ENCODE measurements around the gene KCNJ6. TPM values are rescaled to one million over a fixed set of nuclear protein-coding genes. Genes with fewer than 3 reads are reported as not detected.

KCNJ6 gene
- total and polyA plus RNA-seq, 10 of the 15 experiments (the other 5 are each of a cell fraction or from before 2014, with no cell fraction given): 0.03 to 0.07 (median 0.04) TPM; not detected in 7

DNA sequence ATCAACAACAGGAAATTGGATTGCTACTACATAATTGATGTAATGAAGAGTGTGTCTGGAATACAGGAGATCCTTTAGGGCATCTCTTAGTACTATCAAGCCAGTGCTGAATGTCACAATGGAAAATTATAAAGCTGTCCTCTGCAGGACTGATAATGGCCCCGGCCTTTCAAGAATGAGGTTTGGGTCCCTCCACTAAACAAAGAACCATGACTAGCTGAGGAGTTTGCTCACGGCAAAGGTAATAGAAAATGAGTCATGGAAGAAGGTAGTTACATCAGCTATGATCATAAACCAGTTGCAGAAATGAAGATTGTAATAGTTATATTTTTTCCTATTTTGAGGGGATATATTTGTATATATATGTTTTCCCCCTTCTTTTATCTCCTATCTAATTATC, 145.8 kb downstream of the KCNJ6 start:
- TF ChIP-seq, protein P1, sequence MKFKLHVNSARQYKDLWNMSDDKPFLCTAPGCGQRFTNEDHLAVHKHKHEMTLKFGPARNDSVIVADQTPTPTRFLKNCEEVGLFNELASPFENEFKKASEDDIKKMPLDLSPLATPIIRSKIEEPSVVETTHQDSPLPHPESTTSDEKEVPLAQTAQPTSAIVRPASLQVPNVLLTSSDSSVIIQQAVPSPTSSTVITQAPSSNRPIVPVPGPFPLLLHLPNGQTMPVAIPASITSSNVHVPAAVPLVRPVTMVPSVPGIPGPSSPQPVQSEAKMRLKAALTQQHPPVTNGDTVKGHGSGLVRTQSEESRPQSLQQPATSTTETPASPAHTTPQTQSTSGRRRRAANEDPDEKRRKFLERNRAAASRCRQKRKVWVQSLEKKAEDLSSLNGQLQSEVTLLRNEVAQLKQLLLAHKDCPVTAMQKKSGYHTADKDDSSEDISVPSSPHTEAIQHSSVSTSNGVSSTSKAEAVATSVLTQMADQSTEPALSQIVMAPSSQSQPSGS (IDR thresholded peaks at IDR 0.05; ENCODE audit: low read length): no peak
- no peak for TF ChIP-seq GABPA (IDR thresholded peaks at IDR 0.05; ENCODE audit: low read depth)
- Histone ChIP-seq H3K9ac (ENCODE audit: control insufficient read depth, insufficient read depth, low read length) (no peak overlapping the region), H3K36me3 (ENCODE audit: control insufficient read depth in 2 of 2, insufficient read depth in 2 of 2, low read length in 1 of 2) (no peaks in the 10 kb centered on the region), H3K9me3 (replicated peaks; ENCODE audit: control insufficient read depth, insufficient read depth, low read length) (no peaks in the 10 kb centered on the region; the same call in 2 of the 3 replicates), H3K27ac (ENCODE audit: control insufficient read depth, insufficient read depth) (no peak overlapping the region), H3K27me3 (replicated peaks in 1 of 2; ENCODE audit: control insufficient read depth in 2 of 2, insufficient read depth in 2 of 2, low read length in 1 of 2) (no peaks in the 10 kb centered on the region), H3K4me2 (ENCODE audit: control insufficient read depth, insufficient read depth) (no peak overlapping the region), H3K4me1 (ENCODE audit: control insufficient read depth, insufficient read depth, low read length) (no peaks in the 10 kb centered on the region), H4K20me1 (ENCODE audit: control insufficient read depth, insufficient read depth) (no peaks in the 10 kb centered on the region), H3K4me3 (no peak overlapping the region), H2AFZ (ENCODE audit: control insufficient read depth, low read depth, low read length) (no peak overlapping the region), H3K79me2 (ENCODE audit: control insufficient read depth, insufficient read depth, low read length) (no peaks in the 10 kb centered on the region)
- ATAC-seq: no peak
- CTCF ChIA-PET: no interaction called here
- POLR2A ChIA-PET: no interaction called here
- no TSS peak for BruUV-seq (replicated peaks)
- 9% methylated on average over 2 of the region's 2 CpGs for whole genome bisulfite sequencing (ENCODE audit: insufficient coverage, insufficient replicate concordance, low lambda C conversion rate, missing lambda C conversion rate)
- RAD21 ChIA-PET (ENCODE audit: unreplicated experiment): no interaction called here
- FAIRE-seq: no peak
- in situ Hi-C loops (cut with MboI): no loop called here
- intact Hi-C loops (cut with micrococcal nuclease; ENCODE audit: unreplicated experiment): no loop called here
- no peak for DNase-seq (ENCODE audit: low read depth, low spot score)
- SMC1A ChIA-PET (ENCODE audit: uncharacterized antibody, unreplicated experiment): no interaction called here

DNA sequence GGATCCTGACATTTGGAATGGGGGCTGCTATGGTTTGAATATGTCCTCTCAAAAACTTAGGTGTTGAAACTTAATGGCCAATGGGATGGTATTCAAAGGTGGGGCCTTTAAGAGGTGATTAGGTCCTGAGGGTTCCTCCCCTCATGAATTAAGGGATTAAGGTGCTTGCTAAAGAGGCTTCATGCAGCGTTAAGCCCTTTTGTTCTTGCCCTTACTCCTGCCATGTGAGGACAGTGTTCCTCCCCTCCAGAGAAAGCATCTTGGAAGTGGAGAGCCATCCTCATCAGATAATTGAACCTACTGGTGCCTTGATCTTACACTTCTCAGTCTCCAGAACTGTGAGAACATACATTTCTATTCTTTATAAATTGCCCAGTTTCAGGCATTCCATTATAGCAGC, 146.6 kb downstream of the KCNJ6 start:
- Histone ChIP-seq H3K36me3 (ENCODE audit: control insufficient read depth in 2 of 2, insufficient read depth in 2 of 2, low read length in 1 of 2) (no peaks in the 10 kb centered on the region), H3K9ac (ENCODE audit: control insufficient read depth, insufficient read depth, low read length) (no peak overlapping the region), H3K27me3 (replicated peaks in 1 of 2; ENCODE audit: control insufficient read depth in 2 of 2, insufficient read depth in 2 of 2, low read length in 1 of 2) (no peaks in the 10 kb centered on the region), H3K4me3 (no peak overlapping the region), H3K4me2 (ENCODE audit: control insufficient read depth, insufficient read depth) (no peak overlapping the region), H3K4me1 (ENCODE audit: control insufficient read depth, insufficient read depth, low read length) (no peaks in the 10 kb centered on the region), H3K27ac (ENCODE audit: control insufficient read depth, insufficient read depth) (no peak overlapping the region), H3K79me2 (ENCODE audit: control insufficient read depth, insufficient read depth, low read length) (no peaks in the 10 kb centered on the region), H2AFZ (ENCODE audit: control insufficient read depth, low read depth, low read length) (no peak overlapping the region), H3K9me3 (replicated peaks; ENCODE audit: control insufficient read depth, insufficient read depth, low read length) (no peaks in the 10 kb centered on the region; the same call in 2 of the 3 replicates), H4K20me1 (ENCODE audit: control insufficient read depth, insufficient read depth) (no peaks in the 10 kb centered on the region)
- WGBS (ENCODE audit: insufficient coverage, insufficient replicate concordance, low lambda C conversion rate, missing lambda C conversion rate): 0% methylated on average over 1 of the region's 1 CpG
- ChIA-PET POLR2A (no interaction called here), RAD21 (ENCODE audit: unreplicated experiment) (no interaction called here), SMC1A (ENCODE audit: uncharacterized antibody, unreplicated experiment) (no interaction called here), CTCF (no interaction called here)
- intact Hi-C loops (cut with micrococcal nuclease; ENCODE audit: unreplicated experiment): no loop called here
- BruUV-seq (replicated peaks): no TSS peak
- in situ Hi-C loops (cut with MboI): no loop called here
- TF ChIP-seq BMI1 (IDR thresholded peaks at IDR 0.05; ENCODE audit: borderline replicate concordance): no peak
- TF ChIP-seq CHD4 (IDR thresholded peaks at IDR 0.05): no peak
- no peak for TF ChIP-seq RB1 (IDR thresholded peaks at IDR 0.05; ENCODE audit: borderline replicate concordance)
- TF ChIP-seq, protein P2, sequence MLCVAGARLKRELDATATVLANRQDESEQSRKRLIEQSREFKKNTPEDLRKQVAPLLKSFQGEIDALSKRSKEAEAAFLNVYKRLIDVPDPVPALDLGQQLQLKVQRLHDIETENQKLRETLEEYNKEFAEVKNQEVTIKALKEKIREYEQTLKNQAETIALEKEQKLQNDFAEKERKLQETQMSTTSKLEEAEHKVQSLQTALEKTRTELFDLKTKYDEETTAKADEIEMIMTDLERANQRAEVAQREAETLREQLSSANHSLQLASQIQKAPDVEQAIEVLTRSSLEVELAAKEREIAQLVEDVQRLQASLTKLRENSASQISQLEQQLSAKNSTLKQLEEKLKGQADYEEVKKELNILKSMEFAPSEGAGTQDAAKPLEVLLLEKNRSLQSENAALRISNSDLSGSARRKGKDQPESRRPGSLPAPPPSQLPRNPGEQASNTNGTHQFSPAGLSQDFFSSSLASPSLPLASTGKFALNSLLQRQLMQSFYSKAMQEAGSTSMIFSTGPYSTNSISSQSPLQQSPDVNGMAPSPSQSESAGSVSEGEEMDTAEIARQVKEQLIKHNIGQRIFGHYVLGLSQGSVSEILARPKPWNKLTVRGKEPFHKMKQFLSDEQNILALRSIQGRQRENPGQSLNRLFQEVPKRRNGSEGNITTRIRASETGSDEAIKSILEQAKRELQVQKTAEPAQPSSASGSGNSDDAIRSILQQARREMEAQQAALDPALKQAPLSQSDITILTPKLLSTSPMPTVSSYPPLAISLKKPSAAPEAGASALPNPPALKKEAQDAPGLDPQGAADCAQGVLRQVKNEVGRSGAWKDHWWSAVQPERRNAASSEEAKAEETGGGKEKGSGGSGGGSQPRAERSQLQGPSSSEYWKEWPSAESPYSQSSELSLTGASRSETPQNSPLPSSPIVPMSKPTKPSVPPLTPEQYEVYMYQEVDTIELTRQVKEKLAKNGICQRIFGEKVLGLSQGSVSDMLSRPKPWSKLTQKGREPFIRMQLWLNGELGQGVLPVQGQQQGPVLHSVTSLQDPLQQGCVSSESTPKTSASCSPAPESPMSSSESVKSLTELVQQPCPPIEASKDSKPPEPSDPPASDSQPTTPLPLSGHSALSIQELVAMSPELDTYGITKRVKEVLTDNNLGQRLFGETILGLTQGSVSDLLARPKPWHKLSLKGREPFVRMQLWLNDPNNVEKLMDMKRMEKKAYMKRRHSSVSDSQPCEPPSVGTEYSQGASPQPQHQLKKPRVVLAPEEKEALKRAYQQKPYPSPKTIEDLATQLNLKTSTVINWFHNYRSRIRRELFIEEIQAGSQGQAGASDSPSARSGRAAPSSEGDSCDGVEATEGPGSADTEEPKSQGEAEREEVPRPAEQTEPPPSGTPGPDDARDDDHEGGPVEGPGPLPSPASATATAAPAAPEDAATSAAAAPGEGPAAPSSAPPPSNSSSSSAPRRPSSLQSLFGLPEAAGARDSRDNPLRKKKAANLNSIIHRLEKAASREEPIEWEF (IDR thresholded peaks at IDR 0.05; ENCODE audit: insufficient replicate concordance, low read depth, low read length): no peak
- TF ChIP-seq JUND (IDR thresholded peaks at IDR 0.05; ENCODE audit: low read depth, low read length): no peak
- TF ChIP-seq RAD51 (IDR thresholded peaks at IDR 0.05): no peak
- TF ChIP-seq CEBPB (IDR thresholded peaks at IDR 0.05; ENCODE audit: borderline replicate concordance in 1 of 2, low read depth in 2 of 2, low read length in 2 of 2): no peak
- FAIRE-seq (no peak), ATAC-seq (no peak), DNase-seq (ENCODE audit: low read depth, low spot score) (no peak)

Data from GM12878 (cell line).